ENCODE data around the gene TMPRSS4.
A peak's percentile ranks its signal among the peaks of the same experiment; 100 is the strongest.

TMPRSS4 gene

GRCh38 chr11:118052581-118053206 is 24.2 kb upstream of the TMPRSS4 start:
- H3K79me2 ChIP-seq (ENCODE audit: low read length): no peaks in the 10 kb centered on the region
- no peak overlapping the region for H3K4me3 ChIP-seq (ENCODE audit: low read length)
- no peaks in the 10 kb centered on the region for H3K27me3 ChIP-seq (ENCODE audit: low read depth, low read length)
- no peak for TF ChIP-seq EZH2phosphoT487 (IDR thresholded peaks at IDR 0.05; ENCODE audit: low read depth)
- TF ChIP-seq CTCF (IDR thresholded peaks at IDR 0.05; ENCODE audit: low read depth, low read length): no peak
- peaks cover 64% of the 10 kb centered on the region for H3K4me1 ChIP-seq (ENCODE audit: low read length)
- no peak overlapping the region for H2AFZ ChIP-seq (ENCODE audit: low read depth, low read length)
- H3K4me2 ChIP-seq (ENCODE audit: low read length): peak overlapping the region; percentile 17; the same call in 1 of the 2 replicates
- H4K20me1 ChIP-seq (ENCODE audit: insufficient read depth, low read length): no peaks in the 10 kb centered on the region
- peak overlapping the region; percentile 82 for H3K27ac ChIP-seq (ENCODE audit: low read length)
- H3K36me3 ChIP-seq (replicated peaks; ENCODE audit: low read depth, low read length): no peaks in the 10 kb centered on the region
- no peaks in the 10 kb centered on the region for H3K9me3 ChIP-seq (ENCODE audit: insufficient read depth, low read length)
- peak overlapping the region; percentile 65 for H3K9ac ChIP-seq (ENCODE audit: low read length)

GRCh38 chr11:118054712-118055640 is 21.9 kb upstream of the TMPRSS4 start:
- Histone ChIP-seq H3K36me3 (replicated peaks; ENCODE audit: low read depth, low read length) (no peaks in the 10 kb centered on the region), H3K4me3 (ENCODE audit: low read length) (no peak overlapping the region), H3K27ac (ENCODE audit: low read length) (no peak overlapping the region), H3K4me1 (ENCODE audit: low read length) (peaks cover 67% of the 10 kb centered on the region), H3K79me2 (ENCODE audit: low read length) (no peaks in the 10 kb centered on the region), H3K9me3 (ENCODE audit: insufficient read depth, low read length) (no peaks in the 10 kb centered on the region), H4K20me1 (ENCODE audit: insufficient read depth, low read length) (no peaks in the 10 kb centered on the region), H2AFZ (ENCODE audit: low read depth, low read length) (no peak overlapping the region), H3K9ac (ENCODE audit: low read length) (no peak overlapping the region), H3K4me2 (ENCODE audit: low read length) (no peak overlapping the region), H3K27me3 (ENCODE audit: low read depth, low read length) (no peaks in the 10 kb centered on the region)
- TF ChIP-seq EZH2phosphoT487 (IDR thresholded peaks at IDR 0.05; ENCODE audit: low read depth) (no peak), CTCF (IDR thresholded peaks at IDR 0.05; ENCODE audit: low read depth, low read length) (no peak)

- Histone ChIP-seq H2AFZ (ENCODE audit: low read depth, low read length) (no peak overlapping the region), H3K36me3 (replicated peaks; ENCODE audit: low read depth, low read length) (no peaks in the 10 kb centered on the region), H3K4me1 (ENCODE audit: low read length) (peaks cover 57% of the 10 kb centered on the region), H3K9ac (ENCODE audit: low read length) (no peak overlapping the region), H3K4me3 (ENCODE audit: low read length) (no peak overlapping the region), H4K20me1 (ENCODE audit: insufficient read depth, low read length) (no peaks in the 10 kb centered on the region), H3K27ac (ENCODE audit: low read length) (no peak overlapping the region), H3K9me3 (ENCODE audit: insufficient read depth, low read length) (no peaks in the 10 kb centered on the region), H3K4me2 (ENCODE audit: low read length) (no peak overlapping the region), H3K79me2 (ENCODE audit: low read length) (no peaks in the 10 kb centered on the region), H3K27me3 (ENCODE audit: low read depth, low read length) (no peaks in the 10 kb centered on the region)
- no peak for TF ChIP-seq EZH2phosphoT487 (IDR thresholded peaks at IDR 0.05; ENCODE audit: low read depth)
Observed at GRCh38 chr11:118055966-118056365, 20.9 kb upstream of the TMPRSS4 start.

- Histone ChIP-seq H3K4me1 (ENCODE audit: low read length) (peaks cover 48% of the 10 kb centered on the region), H2AFZ (ENCODE audit: low read depth, low read length) (no peak overlapping the region), H3K79me2 (ENCODE audit: low read length) (no peaks in the 10 kb centered on the region), H3K27ac (ENCODE audit: low read length) (no peak overlapping the region), H3K9ac (ENCODE audit: low read length) (no peak overlapping the region), H3K4me3 (ENCODE audit: low read length) (no peak overlapping the region), H3K9me3 (ENCODE audit: insufficient read depth, low read length) (no peaks in the 10 kb centered on the region), H3K36me3 (replicated peaks; ENCODE audit: low read depth, low read length) (no peaks in the 10 kb centered on the region), H3K4me2 (ENCODE audit: low read length) (no peak overlapping the region), H4K20me1 (ENCODE audit: insufficient read depth, low read length) (no peaks in the 10 kb centered on the region), H3K27me3 (ENCODE audit: low read depth, low read length) (no peaks in the 10 kb centered on the region)
- TF ChIP-seq EZH2phosphoT487 (IDR thresholded peaks at IDR 0.05; ENCODE audit: low read depth): no peak
- TF ChIP-seq CTCF (IDR thresholded peaks at IDR 0.05; ENCODE audit: low read depth, low read length): no peak
Observed at GRCh38 chr11:118056806-118057205, 20.1 kb upstream of the TMPRSS4 start.

All from OCI-LY3 (cell line).